ENCODE results near the gene NFU1. TPM values are rescaled to one million over a fixed set of nuclear protein-coding genes. Genes with fewer than 3 reads are reported as not detected.

The NFU1 gene
- total RNA-seq = 10 to 100 TPM; 16.1 to 16.4 TPM

GRCh38 chr2:69436938-69437750 lies at the start of gene NFU1:
TSS of gene NFU1 (minus strand) at chr2:69437435. CDS start at chr2:69437422, 13 bp downstream.
- H3K36me3 Mint-ChIP-seq (ENCODE audit: low read depth) = peaks cover 17% of the 10 kb centered on the region
- peak within 1 kb of the TSS; percentile 95 for H3K4me3 Mint-ChIP-seq
- CTCF ChIA-PET = interaction anchor here (1.0 to 2.0 kb wide), 12 partner anchors 10 to 181 kb away, joined by 3 to 7 read pairs (median 4); no protein-coding TSS in a partner anchor
- H3K9me3 Mint-ChIP-seq = peaks cover 13% of the 10 kb centered on the region
- peak within 1 kb of the TSS; percentile 100 for H3K27ac Mint-ChIP-seq
- no peaks in the 10 kb centered on the region for H3K27me3 Mint-ChIP-seq
- POLR2A ChIA-PET = interaction anchor here (0.9 kb wide), 1 partner anchor 477 kb away, joined by 3 read pairs; the partner anchor contains the start of gene MXD1
- H3K4me1 Mint-ChIP-seq = peaks cover 35% of the 10 kb centered on the region
- peak; percentile 84 for DNase-seq

GRCh38 chr2:69483696-69484095 lies 46.5 kb upstream of the NFU1 start:
- no peaks in the 10 kb centered on the region for H3K27me3 Mint-ChIP-seq
- CTCF ChIA-PET = interaction anchor here (0.8 kb wide), 1 partner anchor 14 kb away, joined by 6 read pairs; no protein-coding TSS in a partner anchor
- H3K27ac Mint-ChIP-seq = no peak overlapping the region

GRCh38 chr2:69483024-69483423 lies 45.8 kb upstream of the NFU1 start:
- Mint-ChIP-seq H3K36me3 (ENCODE audit: low read depth) (peaks cover 53% of the 10 kb centered on the region), H3K9me3 (no peaks in the 10 kb centered on the region), H3K4me1 (peaks cover 16% of the 10 kb centered on the region), H3K27me3 (no peaks in the 10 kb centered on the region), H3K27ac (no peak overlapping the region), H3K4me3 (no peak overlapping the region)
- POLR2A ChIA-PET = no interaction called here
- no peak for DNase-seq
- CTCF ChIA-PET = no interaction called here

More at GRCh38 chr2:69483696-69484095, 46.5 kb upstream of the NFU1 start:
- peaks cover 15% of the 10 kb centered on the region for H3K4me1 Mint-ChIP-seq
- no peak overlapping the region for H3K4me3 Mint-ChIP-seq
- peaks cover 55% of the 10 kb centered on the region for H3K36me3 Mint-ChIP-seq (ENCODE audit: low read depth)
- no peak for DNase-seq
- POLR2A ChIA-PET = no interaction called here
- no peaks in the 10 kb centered on the region for H3K9me3 Mint-ChIP-seq

- peaks cover 58% of the 10 kb centered on the region for H3K36me3 Mint-ChIP-seq (ENCODE audit: low read depth)
- CTCF ChIA-PET = no interaction called here
- H3K27me3 Mint-ChIP-seq = no peaks in the 10 kb centered on the region
- no peaks in the 10 kb centered on the region for H3K9me3 Mint-ChIP-seq
- H3K4me1 Mint-ChIP-seq = peaks cover 22% of the 10 kb centered on the region
- no peak for DNase-seq
- H3K27ac Mint-ChIP-seq = peak overlapping the region; percentile 17
- no peak overlapping the region for H3K4me3 Mint-ChIP-seq
- POLR2A ChIA-PET = no interaction called here
Measured at GRCh38 chr2:69482471-69482870, 45.2 kb upstream of the NFU1 start.

GRCh38 chr2:69481421-69481820 lies 44.2 kb upstream of the NFU1 start:
- no peak for DNase-seq
- Mint-ChIP-seq H3K9me3 (no peaks in the 10 kb centered on the region), H3K27me3 (no peaks in the 10 kb centered on the region), H3K36me3 (ENCODE audit: low read depth) (peaks cover 56% of the 10 kb centered on the region), H3K4me3 (no peak overlapping the region), H3K27ac (no peak overlapping the region), H3K4me1 (peaks cover 32% of the 10 kb centered on the region)
- POLR2A ChIA-PET = no interaction called here
- CTCF ChIA-PET = interaction anchor here (0.7 to 1.7 kb wide), 3 partner anchors 13 to 116 kb away, joined by 3 to 4 read pairs (median 3); no protein-coding TSS in a partner anchor

GRCh38 chr2:69477627-69478026 lies 40.4 kb upstream of the NFU1 start:
- no peak for DNase-seq
- ChIA-PET CTCF (interaction anchor here (0.5 to 1.7 kb wide), 3 partner anchors 10 to 1314 kb away, joined by 3 to 5 read pairs (median 3); partner anchors contain the start of gene NFU1), POLR2A (no interaction called here)
- peak overlapping the region; percentile 20 for H3K27ac Mint-ChIP-seq
- H3K9me3 Mint-ChIP-seq = no peaks in the 10 kb centered on the region
- peaks cover 52% of the 10 kb centered on the region for H3K36me3 Mint-ChIP-seq (ENCODE audit: low read depth)
- H3K4me3 Mint-ChIP-seq = no peak overlapping the region
- peaks cover 36% of the 10 kb centered on the region for H3K4me1 Mint-ChIP-seq
- H3K27me3 Mint-ChIP-seq = no peaks in the 10 kb centered on the region

- Mint-ChIP-seq H3K27ac (no peak overlapping the region), H3K36me3 (ENCODE audit: low read depth) (peaks cover 49% of the 10 kb centered on the region), H3K27me3 (no peaks in the 10 kb centered on the region), H3K4me3 (no peak overlapping the region), H3K9me3 (no peaks in the 10 kb centered on the region), H3K4me1 (peaks cover 36% of the 10 kb centered on the region)
- ChIA-PET POLR2A (no interaction called here), CTCF (interaction anchor here (2.2 kb wide), 1 partner anchor 9 kb away, joined by 7 read pairs; no protein-coding TSS in a partner anchor)
- DNase-seq = no peak
Measured at GRCh38 chr2:69474688-69475087, 37.5 kb upstream of the NFU1 start.

GRCh38 chr2:69471793-69472192 lies 34.6 kb upstream of the NFU1 start:
- DNase-seq = no peak
- Mint-ChIP-seq H3K9me3 (no peaks in the 10 kb centered on the region), H3K27ac (no peak overlapping the region), H3K4me3 (no peak overlapping the region), H3K4me1 (peaks cover 17% of the 10 kb centered on the region), H3K27me3 (no peaks in the 10 kb centered on the region), H3K36me3 (ENCODE audit: low read depth) (peaks cover 41% of the 10 kb centered on the region)
- ChIA-PET CTCF (no interaction called here), POLR2A (no interaction called here)

- Mint-ChIP-seq H3K9me3 (no peaks in the 10 kb centered on the region), H3K36me3 (ENCODE audit: low read depth) (peaks cover 45% of the 10 kb centered on the region), H3K4me3 (no peak overlapping the region), H3K27me3 (no peaks in the 10 kb centered on the region), H3K4me1 (peaks cover 9% of the 10 kb centered on the region), H3K27ac (no peak overlapping the region)
- ChIA-PET POLR2A (no interaction called here), CTCF (interaction anchor here (1.8 kb wide), 1 partner anchor 34 kb away, joined by 4 read pairs; the partner anchor contains the start of gene NFU1)
- no peak for DNase-seq
Measured at GRCh38 chr2:69470911-69471310, 33.7 kb upstream of the NFU1 start.

- ChIA-PET POLR2A (no interaction called here), CTCF (interaction anchor here (1.8 kb wide), 1 partner anchor 33 kb away, joined by 4 read pairs; the partner anchor contains the start of gene NFU1)
- Mint-ChIP-seq H3K4me3 (no peak overlapping the region), H3K27ac (no peak overlapping the region), H3K27me3 (no peaks in the 10 kb centered on the region), H3K9me3 (no peaks in the 10 kb centered on the region), H3K4me1 (no peaks in the 10 kb centered on the region), H3K36me3 (ENCODE audit: low read depth) (peaks cover 46% of the 10 kb centered on the region)
- no peak for DNase-seq
Measured at GRCh38 chr2:69469784-69470183, 32.5 kb upstream of the NFU1 start.

- Mint-ChIP-seq H3K27me3 (no peaks in the 10 kb centered on the region), H3K36me3 (ENCODE audit: low read depth) (peaks cover 50% of the 10 kb centered on the region), H3K9me3 (no peaks in the 10 kb centered on the region), H3K4me3 (no peak overlapping the region), H3K27ac (no peak overlapping the region), H3K4me1 (no peaks in the 10 kb centered on the region)
- CTCF ChIA-PET = no interaction called here
- DNase-seq = no peak
- POLR2A ChIA-PET = no interaction called here
Measured at GRCh38 chr2:69469375-69469774, 32.1 kb upstream of the NFU1 start.

- Mint-ChIP-seq H3K27me3 (no peaks in the 10 kb centered on the region), H3K36me3 (ENCODE audit: low read depth) (peaks cover 67% of the 10 kb centered on the region), H3K4me1 (no peaks in the 10 kb centered on the region), H3K4me3 (no peak overlapping the region), H3K9me3 (no peaks in the 10 kb centered on the region), H3K27ac (no peak overlapping the region)
- POLR2A ChIA-PET = no interaction called here
- CTCF ChIA-PET = interaction anchor here (1.3 to 2.0 kb wide), 2 partner anchors 9 to 10 kb away, joined by 4 to 7 read pairs; no protein-coding TSS in a partner anchor
- no peak for DNase-seq
Measured at GRCh38 chr2:69466728-69467127, 29.5 kb upstream of the NFU1 start.
